K562 (cell line): ENCODE measurements around the gene ITGAL. TPM values are rescaled to one million over a fixed set of nuclear protein-coding genes. Genes with fewer than 3 reads are reported as not detected.

Experiments
- ATAC-seq: fragments of 200-7000 bp; cut with Tn5 transposase; 3 replicates; pipeline ENCODE4 v1.9.1; 2020; ENCODE audit warnings: moderate library complexity
- BruUV-seq: library from RNA; stranded (reverse); fragments of 400-500 nt; replicated peaks from 2 replicates; lab custom pipeline; 2021; lab: Mats Ljungman, UMichigan
- CTCF ChIA-PET: fragments of 300-600 bp; formaldehyde crosslinking; extraction: SDS; loops from one replicate; lab custom pipeline; 2021; ENCODE audit warnings: low intra/inter-chr PET ratio; lab: Yijun Ruan, JAX
- POLR2A ChIA-PET: fragments of 300-600, 350-650 bp; sonication (Branson Sonifier 250); formaldehyde crosslinking; extraction: SDS; loops from one replicate; lab custom pipeline; 2021; ENCODE audit warnings: antibody characterized with exemption, inconsistent platforms; lab: Yijun Ruan, JAX
- DNase-seq, 4 experiments: peaks; one replicate each; pipeline versions ENCODE4 v3.0.0 to v3.0.0-alpha.2; 2011 to 2018; ENCODE audit warnings: low spot score in 3 of 4, mixed read lengths in 3 of 4; ENCODE audit errors: extremely low read depth in 1 of 4
- FAIRE-seq: peaks from 2 replicates; lab custom pipeline; 2011; peaks lifted over from hg19 to GRCh38; lab: Jason Lieb, UNC
- H2AFZ ChIP-seq: 2 replicates; pipeline ENCODE4 v1.6.0; 2011; ENCODE audit warnings: low read depth, low read length, control low read depth, inconsistent platforms
- H3K27ac ChIP-seq: fragments of 200-600 bp; 3 replicates; pipeline ENCODE4 v1.8.0; 2011; ENCODE audit warnings: low read depth, mild to moderate bottlenecking, control low read depth, inconsistent platforms, low read length, moderate library complexity, mixed read lengths; ENCODE audit errors: extremely low read depth
- H3K27me3 ChIP-seq, 2 experiments: fragments of 300-600 bp in 1 of 2; 2 replicates in 1 of 2; 3 replicates in 1 of 2; pipeline versions ENCODE4 v1.6.0 to v1.8.0; 2011; ENCODE audit warnings: inconsistent platforms in 2 of 2, low read length in 2 of 2, mild to moderate bottlenecking in 1 of 2, mixed read lengths in 1 of 2, moderate library complexity in 1 of 2; ENCODE audit not compliant: control insufficient read depth in 2 of 2, insufficient read depth in 2 of 2
- H3K36me3 ChIP-seq: fragments of 300-600 bp; 3 replicates; pipeline ENCODE4 v1.8.0; 2011; ENCODE audit warnings: mild to moderate bottlenecking, low read length, inconsistent platforms; ENCODE audit not compliant: control insufficient read depth, insufficient read depth
- H3K4me1 ChIP-seq, 2 experiments: fragments of 200-600 bp in 1 of 2; replicated peaks in 1 of 2; 2 replicates in 1 of 2; 3 replicates in 1 of 2; pipeline versions ENCODE4 v1.5.1 to v1.8.0; 2011; ENCODE audit warnings: inconsistent platforms in 2 of 2, low read length in 2 of 2, mild to moderate bottlenecking in 1 of 2, mixed read lengths in 1 of 2, moderate library complexity in 1 of 2; ENCODE audit not compliant: control insufficient read depth in 2 of 2, insufficient read depth in 2 of 2
- H3K4me2 ChIP-seq: 2 replicates; pipeline ENCODE4 v1.6.1; 2011; ENCODE audit warnings: low read length, control low read depth, inconsistent platforms, mixed read lengths; ENCODE audit not compliant: insufficient read depth
- H3K4me3 ChIP-seq: fragments of 200-600 bp; sonication (generic), shearing (Covaris generic); 2 replicates; pipeline ENCODE4 v1.5.1; 2016; ENCODE audit warnings: control low read depth, inconsistent platforms
- H3K79me2 ChIP-seq: fragments of 200-600 bp; 3 replicates; pipeline ENCODE4 v1.8.0; 2011; ENCODE audit warnings: low read length, inconsistent platforms; ENCODE audit not compliant: control insufficient read depth, insufficient read depth
- H3K9ac ChIP-seq, 2 experiments: 2 replicates each; pipeline versions ENCODE4 v1.6.0 to v1.6.1; 2011; ENCODE audit warnings: low read depth in 2 of 2, low read length in 2 of 2, control low read depth in 1 of 2, inconsistent platforms in 1 of 2, mild to moderate bottlenecking in 1 of 2, mixed read lengths in 1 of 2; ENCODE audit not compliant: insufficient read depth in 1 of 2
- H3K9me1 ChIP-seq: one replicate; pipeline ENCODE4 v1.6.0; 2011; ENCODE audit warnings: inconsistent platforms, mild to moderate bottlenecking, low read length, moderate library complexity; ENCODE audit not compliant: control insufficient read depth, insufficient read depth
- H3K9me3 ChIP-seq: replicated peaks from 2 replicates; pipeline ENCODE4 v1.5.1; 2011; ENCODE audit warnings: low read depth, low read length, inconsistent platforms; ENCODE audit not compliant: control insufficient read depth, insufficient read depth
- H4K20me1 ChIP-seq: replicated peaks from 2 replicates; pipeline ENCODE4 v1.6.1; 2011; ENCODE audit warnings: low read length, inconsistent platforms, mixed read lengths; ENCODE audit not compliant: control insufficient read depth, insufficient read depth
- ARHGAP35 ChIP-seq: fragments of 450-650 bp; IDR thresholded peaks from 2 replicates; pipeline ENCODE4 v1.6.1; 2018; ENCODE audit not compliant: partially characterized antibody
- FOXO4 ChIP-seq: fragments of 450-650 bp; formaldehyde crosslinking; IDR thresholded peaks from 2 replicates; pipeline ENCODE4 v1.4.0; 2020; ENCODE audit warnings: mild to moderate bottlenecking, moderate library complexity
- MCM5 ChIP-seq: fragments of 450-650 bp; IDR thresholded peaks from 2 replicates; pipeline ENCODE4 v1.6.1; 2016; ENCODE audit warnings: low read depth
- MED1 ChIP-seq: sonication (generic); formaldehyde crosslinking; IDR thresholded peaks from 2 replicates; pipeline ENCODE4 v1.8.1; 2023; ENCODE audit warnings: missing genetic modification reagents, borderline replicate concordance
- MLLT1 ChIP-seq, 2 experiments: fragments of 450-650 bp; IDR thresholded peaks; 2 replicates each; pipeline ENCODE4 v1.6.1; 2016
- PHF8 ChIP-seq: fragments of 200-600 bp; sonication (generic); IDR thresholded peaks from 2 replicates; pipeline ENCODE4 v1.6.1; 2012; ENCODE audit warnings: mixed run types, mild to moderate bottlenecking, inconsistent platforms, low read length, moderate library complexity, borderline replicate concordance
- POLR2H ChIP-seq: IDR thresholded peaks from 2 replicates; pipeline ENCODE4 v1.6.1; 2016; ENCODE audit warnings: missing genetic modification characterization, low read depth, mild to moderate bottlenecking, control low read depth, missing compliant biosample characterization, moderate library complexity
- TOE1 ChIP-seq, 2 experiments: fragments of 450-650 bp in 1 of 2; sonication (generic) in 1 of 2; formaldehyde crosslinking in 1 of 2; IDR thresholded peaks; 2 replicates each; pipeline versions ENCODE4 v1.7.1 to v1.8.0; 2016 to 2022; ENCODE audit warnings: borderline replicate concordance in 2 of 2, mild to moderate bottlenecking in 2 of 2, antibody characterized with exemption in 1 of 2, inconsistent platforms in 1 of 2, low read depth in 1 of 2, missing genetic modification reagents in 1 of 2, moderate library complexity in 1 of 2
- ZC3H4 ChIP-seq: sonication (generic); formaldehyde crosslinking; IDR thresholded peaks from 2 replicates; pipeline ENCODE4 v1.9.0; 2021; ENCODE audit warnings: missing genetic modification reagents, borderline replicate concordance
- ZNF197 ChIP-seq: fragments of 200-800 bp; sonication (Bioruptor generic); IDR thresholded peaks from 2 replicates; pipeline ENCODE4 v1.6.1; 2016; ENCODE audit warnings: low read depth, missing genetic modification characterization, missing compliant biosample characterization
- ZNF584 ChIP-seq: fragments of 200-800 bp; sonication (Bioruptor generic); IDR thresholded peaks from 2 replicates; pipeline ENCODE4 v1.6.1; 2016; ENCODE audit warnings: low read depth, mild to moderate bottlenecking, missing genetic modification characterization, missing compliant biosample characterization
- ZNF764 ChIP-seq: fragments of 250-450 bp; sonication (Bioruptor Pico); IDR thresholded peaks from 2 replicates; pipeline ENCODE4 v1.4.0; 2020; ENCODE audit warnings: low read depth, mild to moderate bottlenecking, moderate library complexity
- WGBS: fragments of 100-300 bp; shearing (Covaris generic); methylation state at CpG from one replicate; pipeline ENCODE4 v1.1.6; 2016; ENCODE audit warnings: low coverage, mixed read lengths; ENCODE audit not compliant: insufficient coverage; ENCODE audit errors: missing lambda C conversion rate; 5-methylcytosine and 5-hydroxymethylcytosine counted together
- in situ Hi-C: fragments of 300-500 bp; cut with MboI; formaldehyde crosslinking; loops from 4 replicates; pipeline ENCODE4 v1.15.0; 2018; ENCODE audit warnings: inconsistent platforms, mixed read lengths
- intact Hi-C: fragments of 100-400 bp; cut with micrococcal nuclease; formaldehyde crosslinking; loops from 2 replicates; pipeline ENCODE4 v1.14.2; 2022
- polyA plus RNA-seq, 8 experiments: library from polyadenylated mRNA; depleted of rRNA in 4 of 8; stranded (reverse) in 5 of 8; unstranded in 3 of 8; fragments of >200 nt; fragmentation: Nextera tagmentation in 2 of 8; fragmentation: Illumina TruSeq in 1 of 8; extraction: Ambion mirVana in 2 of 8; extraction: Trizol in 1 of 8; gene quantifications; 2 replicates each; pipeline versions ENCODE4 v1.2.1 to v1.2.3, GENCODE V29; 2011 to 2014; ENCODE audit warnings: inconsistent platforms in 1 of 8, missing spikeins in 1 of 8
- total RNA-seq, 7 experiments: library from RNA; depleted of rRNA in 6 of 7; stranded (reverse); fragments of >200 nt in 6 of 7; fragmentation: Illumina TruSeq in 2 of 7; extraction: Trizol in 2 of 7; gene quantifications; 2 replicates each; pipeline versions ENCODE4 v1.2.1 to v1.2.3, GENCODE V29; 2011 to 2021; ENCODE audit warnings: low replicate concordance in 1 of 7
- TF ChIP-seq, protein P1 (sequence below): sonication (generic); formaldehyde crosslinking; IDR thresholded peaks from 2 replicates; pipeline ENCODE4 v1.8.0; 2022; ENCODE audit warnings: mild to moderate bottlenecking, missing genetic modification reagents, borderline replicate concordance
- TF ChIP-seq, protein P2 (sequence below): fragments of 450-650 bp; formaldehyde crosslinking; IDR thresholded peaks from 2 replicates; pipeline ENCODE4 v1.4.0; 2020; ENCODE audit warnings: mild to moderate bottlenecking

Gene ITGAL
- total and polyA plus RNA-seq, 9 of the 15 experiments (the other 6 are each of a cell fraction or from before 2014, with no cell fraction given) = 0.01 to 0.53 TPM; not detected in 7

GRCh38 chr16:30526137-30526822 is 53.7 kb downstream of the ITGAL start, which contains the start of gene ZNF768:
TSS of gene ZNF768 (minus strand) at chr16:30526566. CDS start at chr16:30526413, 153 bp downstream.
- Histone ChIP-seq H3K36me3 (peaks cover 17% of the 10 kb centered on the region; the same call in 2 of the 3 replicates), H3K27ac (peak within 1 kb of the TSS; percentile 97), H2AFZ (peak within 1 kb of the TSS; percentile 88), H3K4me1 (peaks cover 36 to 67% of the 10 kb centered on the region in 2 experiments; a peak in 4 of 5 replicates), H3K27me3 (no peaks in the 10 kb centered on the region), H3K9me3 (no peaks in the 10 kb centered on the region), H3K9me1 (peaks cover 4% of the 10 kb centered on the region), H3K9ac (peak within 1 kb of the TSS; percentile 96 to 100), H3K79me2 (peaks cover 19% of the 10 kb centered on the region), H4K20me1 (no peaks in the 10 kb centered on the region), H3K4me2 (peak within 1 kb of the TSS; percentile 68), H3K4me3 (peak within 1 kb of the TSS; percentile 78)
- intact Hi-C loops = loop anchor here (2.0 to 5.0 kb wide), 3 partner anchors 34 to 81 kb away; partner anchors contain the start of gene SEPHS2
- no TSS peak for BruUV-seq
- peak; percentile 73 to 91 (median 87) for DNase-seq
- ATAC-seq = peak; percentile 63
- POLR2A ChIA-PET = interaction anchor here (0.6 to 4.3 kb wide), 7 partner anchors 9 to 25 kb away, joined by 3 to 16 read pairs (median 5); no protein-coding TSS in a partner anchor
- FAIRE-seq = no peak
- CTCF ChIA-PET = no interaction called here
- in situ Hi-C loops = no loop called here
- WGBS = 2% methylated on average over 8 of the region's 73 CpGs
- TF ChIP-seq ZNF197 = no peak
- TF ChIP-seq MCM5 = no peak
- TF ChIP-seq MED1 (CRISPR knock-in tag) = no peak
- no peak for TF ChIP-seq FOXO4 (CRISPR knock-in tag)
- TF ChIP-seq ZNF584 (CRISPR knock-in tag) = no peak
- TF ChIP-seq MLLT1 (IDR thresholded peaks at IDR 0.05) = no peak
- TF ChIP-seq ARHGAP35 = no peak
- TF ChIP-seq TOE1 (IDR thresholded peaks at IDR 0.05; ENCODE audit: borderline replicate concordance) = no peak
- no peak for TF ChIP-seq TOE1 (CRISPR knock-in tag; IDR thresholded peaks at IDR 0.05; ENCODE audit: borderline replicate concordance, low read depth)
- TF ChIP-seq, protein P1, sequence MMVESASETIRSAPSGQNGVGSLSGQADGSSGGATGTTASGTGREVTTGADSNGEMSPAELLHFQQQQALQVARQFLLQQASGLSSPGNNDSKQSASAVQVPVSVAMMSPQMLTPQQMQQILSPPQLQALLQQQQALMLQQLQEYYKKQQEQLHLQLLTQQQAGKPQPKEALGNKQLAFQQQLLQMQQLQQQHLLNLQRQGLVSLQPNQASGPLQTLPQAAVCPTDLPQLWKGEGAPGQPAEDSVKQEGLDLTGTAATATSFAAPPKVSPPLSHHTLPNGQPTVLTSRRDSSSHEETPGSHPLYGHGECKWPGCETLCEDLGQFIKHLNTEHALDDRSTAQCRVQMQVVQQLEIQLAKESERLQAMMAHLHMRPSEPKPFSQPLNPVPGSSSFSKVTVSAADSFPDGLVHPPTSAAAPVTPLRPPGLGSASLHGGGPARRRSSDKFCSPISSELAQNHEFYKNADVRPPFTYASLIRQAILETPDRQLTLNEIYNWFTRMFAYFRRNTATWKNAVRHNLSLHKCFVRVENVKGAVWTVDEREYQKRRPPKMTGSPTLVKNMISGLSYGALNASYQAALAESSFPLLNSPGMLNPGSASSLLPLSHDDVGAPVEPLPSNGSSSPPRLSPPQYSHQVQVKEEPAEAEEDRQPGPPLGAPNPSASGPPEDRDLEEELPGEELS (CRISPR knock-in tag) = no peak
- no peak for TF ChIP-seq POLR2H (tag)
- 0 out of 2 replicates have a peak, but pooled peaks have one; percentile 42 for TF ChIP-seq ZC3H4 (CRISPR knock-in tag)
- TF ChIP-seq, protein P2, sequence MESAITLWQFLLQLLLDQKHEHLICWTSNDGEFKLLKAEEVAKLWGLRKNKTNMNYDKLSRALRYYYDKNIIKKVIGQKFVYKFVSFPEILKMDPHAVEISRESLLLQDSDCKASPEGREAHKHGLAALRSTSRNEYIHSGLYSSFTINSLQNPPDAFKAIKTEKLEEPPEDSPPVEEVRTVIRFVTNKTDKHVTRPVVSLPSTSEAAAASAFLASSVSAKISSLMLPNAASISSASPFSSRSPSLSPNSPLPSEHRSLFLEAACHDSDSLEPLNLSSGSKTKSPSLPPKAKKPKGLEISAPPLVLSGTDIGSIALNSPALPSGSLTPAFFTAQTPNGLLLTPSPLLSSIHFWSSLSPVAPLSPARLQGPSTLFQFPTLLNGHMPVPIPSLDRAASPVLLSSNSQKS (CRISPR knock-in tag) = no peak
- no peak for TF ChIP-seq ZNF764
- peak; percentile 38; the same call in 1 of the 2 replicates for TF ChIP-seq PHF8
